Neural progenitor cell (in vitro differentiated cells): Measurements from ENCODE around the gene PLA2G2C. TPM values are rescaled to one million over a fixed set of nuclear protein-coding genes. Genes with fewer than 3 reads are reported as not detected.

ENCODE experiments used
- DNase-seq: peaks from one replicate; pipeline ENCODE4 v3.0.0-alpha.2; 2016; ENCODE audit warnings: low spot score
- H2AFZ ChIP-seq: fragments of 200-600 bp; sonication (generic); replicated peaks from 2 replicates; pipeline ENCODE4 v1.6.1; 2016; ENCODE audit warnings: antibody characterized with exemption
- H3F3A ChIP-seq: fragments of 200-600 bp; sonication (generic); 2 replicates; pipeline ENCODE4 v1.6.1; 2016; ENCODE audit warnings: antibody characterized with exemption, low read depth
- H3K27ac ChIP-seq: fragments of 200-600 bp; sonication (generic); 2 replicates; pipeline ENCODE4 v1.5.1; 2016; ENCODE audit warnings: mild to moderate bottlenecking
- H3K27me3 ChIP-seq: fragments of 200-600 bp; sonication (generic); 2 replicates; pipeline ENCODE4 v1.6.1; 2016; ENCODE audit warnings: mild to moderate bottlenecking, moderate library complexity
- H3K36me3 ChIP-seq: fragments of 200-600 bp; sonication (generic); 2 replicates; pipeline ENCODE4 v1.5.1; 2016
- H3K4me1 ChIP-seq: fragments of 200-600 bp; sonication (generic); 2 replicates; pipeline ENCODE4 v1.6.1; 2016; ENCODE audit warnings: mixed run types
- H3K4me2 ChIP-seq: fragments of 200-600 bp; sonication (generic); 2 replicates; pipeline ENCODE4 v1.6.1; 2016
- H3K4me3 ChIP-seq: fragments of 200-600 bp; sonication (generic); 2 replicates; pipeline ENCODE4 v1.5.1; 2016
- H3K79me2 ChIP-seq: fragments of 200-600 bp; sonication (generic); 2 replicates; pipeline ENCODE4 v1.6.1; 2016; ENCODE audit warnings: low read depth
- H3K9ac ChIP-seq: fragments of 200-600 bp; sonication (generic); 2 replicates; pipeline ENCODE4 v1.6.1; 2016
- H3K9me3 ChIP-seq: fragments of 200-600 bp; sonication (generic); 2 replicates; pipeline ENCODE4 v1.5.1; 2016; ENCODE audit warnings: low read depth
- H4K20me1 ChIP-seq: fragments of 200-600 bp; sonication (generic); 2 replicates; pipeline ENCODE4 v1.6.1; 2016; ENCODE audit warnings: low read depth
- H3K27ac Mint-ChIP-seq: 3 replicates; pipeline ENCODE4 v1.8.0; 2021; ENCODE audit warnings: mixed read lengths
- H3K27me3 Mint-ChIP-seq: 2 replicates; pipeline ENCODE4 v1.8.0; 2022; ENCODE audit warnings: low read depth, mild to moderate bottlenecking, inconsistent platforms, moderate library complexity, mixed read lengths; ENCODE audit not compliant: insufficient read depth
- H3K36me3 Mint-ChIP-seq: 3 replicates; pipeline ENCODE4 v1.8.0; 2021; ENCODE audit warnings: mixed read lengths
- H3K4me1 Mint-ChIP-seq: 3 replicates; pipeline ENCODE4 v1.8.0; 2021; ENCODE audit warnings: mixed read lengths
- H3K4me3 Mint-ChIP-seq: 3 replicates; pipeline ENCODE4 v1.8.0; 2021; ENCODE audit warnings: mild to moderate bottlenecking, moderate library complexity, mixed read lengths
- H3K9me3 Mint-ChIP-seq: 3 replicates; pipeline ENCODE4 v1.8.0; 2020; ENCODE audit warnings: mixed read lengths
- EZH2 ChIP-seq: fragments of 200-600 bp; sonication (generic); IDR thresholded peaks from 2 replicates; pipeline ENCODE4 v1.6.1; 2017; ENCODE audit warnings: antibody characterized with exemption, mild to moderate bottlenecking, moderate library complexity
- EZH2phosphoT487 ChIP-seq: fragments of 200-600 bp; sonication (generic); IDR thresholded peaks from 2 replicates; pipeline ENCODE4 v1.6.1; 2017; ENCODE audit warnings: antibody characterized with exemption
- total RNA-seq: library from RNA; depleted of rRNA; stranded (reverse); fragments of >200 nt; gene quantifications from 2 replicates; pipeline ENCODE4 v1.2.3, GENCODE V29; 2015; ENCODE audit warnings: low replicate concordance
- TF ChIP-seq, protein P1 (sequence below): fragments of 200-600 bp; sonication (generic); IDR thresholded peaks from 2 replicates; pipeline ENCODE4 v1.5.1; 2017; ENCODE audit warnings: antibody characterized with exemption, mild to moderate bottlenecking

The PLA2G2C gene
- total RNA-seq, 1 donor from 2014 or later = not detected

DNA sequence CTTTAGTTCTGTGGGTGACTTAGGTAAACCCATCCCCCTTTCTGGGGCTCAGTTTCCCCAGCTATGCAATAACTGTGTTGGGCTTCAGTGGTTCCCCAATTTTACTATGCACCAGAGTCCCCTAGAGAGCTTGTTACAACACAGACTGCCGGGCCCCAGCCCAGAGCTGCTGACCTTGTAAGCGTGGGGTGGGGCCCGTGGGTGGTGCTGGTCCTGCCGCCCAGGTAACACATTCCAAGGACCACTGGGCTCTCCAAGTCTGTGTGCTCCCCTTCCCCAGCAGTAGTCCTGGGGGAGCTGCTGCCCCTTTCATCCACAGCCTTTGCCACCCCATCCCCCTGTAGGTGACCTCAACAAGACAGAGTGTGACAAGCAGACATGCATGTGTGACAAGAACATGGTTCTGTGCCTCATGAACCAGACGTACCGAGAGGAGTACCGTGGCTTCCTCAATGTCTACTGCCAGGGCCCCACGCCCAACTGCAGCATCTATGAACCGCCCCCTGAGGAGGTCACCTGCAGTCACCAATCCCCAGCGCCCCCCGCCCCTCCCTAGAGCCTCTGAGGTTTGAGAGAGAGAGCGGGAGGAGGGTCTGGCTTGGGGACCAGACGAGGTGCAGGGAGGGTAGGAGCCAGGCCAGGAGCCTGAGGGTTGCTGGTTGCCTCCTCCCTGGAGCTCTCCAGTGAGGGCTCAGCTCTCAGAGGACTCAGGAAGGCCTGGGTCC, 38.3 kb downstream of the PLA2G2C start:
- Mint-ChIP-seq H3K36me3 (no peaks in the 10 kb centered on the region), H3K9me3 (no peaks in the 10 kb centered on the region), H3K27me3 (peaks cover 5% of the 10 kb centered on the region), H3K27ac (no peak overlapping the region), H3K4me3 (no peak overlapping the region), H3K4me1 (peaks cover 9% of the 10 kb centered on the region)
- Histone ChIP-seq H3K27me3 (no peaks in the 10 kb centered on the region), H3K36me3 (no peaks in the 10 kb centered on the region), H3K79me2 (no peaks in the 10 kb centered on the region), H3K4me3 (no peak overlapping the region), H3K4me1 (peaks cover 7% of the 10 kb centered on the region), H3K9ac (no peak overlapping the region), H3K27ac (no peak overlapping the region), H4K20me1 (no peaks in the 10 kb centered on the region), H3F3A (no peaks in the 10 kb centered on the region), H2AFZ (no peak overlapping the region), H3K4me2 (no peak overlapping the region), H3K9me3 (no peaks in the 10 kb centered on the region)
- no peak for DNase-seq
- TF ChIP-seq, protein P1, sequence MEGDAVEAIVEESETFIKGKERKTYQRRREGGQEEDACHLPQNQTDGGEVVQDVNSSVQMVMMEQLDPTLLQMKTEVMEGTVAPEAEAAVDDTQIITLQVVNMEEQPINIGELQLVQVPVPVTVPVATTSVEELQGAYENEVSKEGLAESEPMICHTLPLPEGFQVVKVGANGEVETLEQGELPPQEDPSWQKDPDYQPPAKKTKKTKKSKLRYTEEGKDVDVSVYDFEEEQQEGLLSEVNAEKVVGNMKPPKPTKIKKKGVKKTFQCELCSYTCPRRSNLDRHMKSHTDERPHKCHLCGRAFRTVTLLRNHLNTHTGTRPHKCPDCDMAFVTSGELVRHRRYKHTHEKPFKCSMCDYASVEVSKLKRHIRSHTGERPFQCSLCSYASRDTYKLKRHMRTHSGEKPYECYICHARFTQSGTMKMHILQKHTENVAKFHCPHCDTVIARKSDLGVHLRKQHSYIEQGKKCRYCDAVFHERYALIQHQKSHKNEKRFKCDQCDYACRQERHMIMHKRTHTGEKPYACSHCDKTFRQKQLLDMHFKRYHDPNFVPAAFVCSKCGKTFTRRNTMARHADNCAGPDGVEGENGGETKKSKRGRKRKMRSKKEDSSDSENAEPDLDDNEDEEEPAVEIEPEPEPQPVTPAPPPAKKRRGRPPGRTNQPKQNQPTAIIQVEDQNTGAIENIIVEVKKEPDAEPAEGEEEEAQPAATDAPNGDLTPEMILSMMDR = no peak
- TF ChIP-seq EZH2 (no peak), EZH2phosphoT487 (no peak)

DNA sequence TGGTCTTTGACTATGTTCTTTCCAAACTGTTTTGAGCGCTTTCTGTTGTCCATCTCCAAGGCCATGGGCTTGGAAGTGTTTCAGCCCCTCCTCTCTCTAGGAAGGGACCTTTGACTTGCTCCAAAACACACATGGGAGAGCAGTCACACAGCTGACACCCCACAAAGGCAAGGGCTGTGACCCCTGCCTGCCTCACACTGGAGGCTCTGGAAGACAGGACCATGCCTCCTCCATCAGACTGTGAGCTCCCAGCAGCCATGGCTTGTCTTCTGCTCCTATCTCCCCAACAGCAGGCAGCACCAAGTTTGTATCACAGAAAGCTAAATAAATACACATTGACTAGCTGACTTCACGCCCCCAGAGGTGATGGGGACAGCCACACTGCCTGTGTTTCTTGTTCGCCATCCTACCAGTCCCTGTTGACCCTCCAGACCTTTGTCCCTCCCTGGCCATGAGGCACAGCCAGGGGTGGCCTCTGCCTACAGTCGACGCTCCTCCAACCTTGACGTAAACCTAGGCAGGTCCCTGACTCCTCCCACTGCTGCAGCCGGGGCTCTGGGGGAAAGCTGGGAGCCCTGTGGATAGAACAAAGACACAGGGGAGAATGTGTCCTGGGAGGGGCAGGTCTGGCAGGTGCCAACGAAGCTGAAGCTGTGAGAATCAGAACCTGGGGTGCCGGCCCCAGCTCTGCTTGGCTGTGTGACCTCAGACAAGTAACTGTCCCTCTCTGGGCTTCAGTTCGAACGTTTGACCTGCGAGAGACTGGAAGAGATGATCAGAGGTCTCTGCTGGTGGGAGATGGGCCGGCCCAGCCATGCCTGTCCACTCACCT, 42.4 kb downstream of the PLA2G2C start:
- H4K20me1 ChIP-seq = no peaks in the 10 kb centered on the region
- no peaks in the 10 kb centered on the region for H3K9me3 ChIP-seq
- H3K4me1 ChIP-seq = peaks cover 7% of the 10 kb centered on the region
- no peaks in the 10 kb centered on the region for H3K27me3 ChIP-seq
- Mint-ChIP-seq H3K27ac (no peak overlapping the region), H3K9me3 (no peaks in the 10 kb centered on the region), H3K4me3 (no peak overlapping the region), H3K4me1 (peaks cover 2% of the 10 kb centered on the region), H3K36me3 (no peaks in the 10 kb centered on the region), H3K27me3 (peaks cover 5% of the 10 kb centered on the region)
- TF ChIP-seq EZH2 = no peak
- no peak for TF ChIP-seq EZH2phosphoT487
- TF ChIP-seq, protein P1 = no peak
- H3F3A ChIP-seq = no peaks in the 10 kb centered on the region
- no peak for DNase-seq
- no peaks in the 10 kb centered on the region for H3K36me3 ChIP-seq
- no peak overlapping the region for H3K9ac ChIP-seq
- H3K4me3 ChIP-seq = no peak overlapping the region
- no peak overlapping the region for H2AFZ ChIP-seq
- H3K79me2 ChIP-seq = no peaks in the 10 kb centered on the region
- no peak overlapping the region for H3K27ac ChIP-seq
- H3K4me2 ChIP-seq = no peak overlapping the region

DNA sequence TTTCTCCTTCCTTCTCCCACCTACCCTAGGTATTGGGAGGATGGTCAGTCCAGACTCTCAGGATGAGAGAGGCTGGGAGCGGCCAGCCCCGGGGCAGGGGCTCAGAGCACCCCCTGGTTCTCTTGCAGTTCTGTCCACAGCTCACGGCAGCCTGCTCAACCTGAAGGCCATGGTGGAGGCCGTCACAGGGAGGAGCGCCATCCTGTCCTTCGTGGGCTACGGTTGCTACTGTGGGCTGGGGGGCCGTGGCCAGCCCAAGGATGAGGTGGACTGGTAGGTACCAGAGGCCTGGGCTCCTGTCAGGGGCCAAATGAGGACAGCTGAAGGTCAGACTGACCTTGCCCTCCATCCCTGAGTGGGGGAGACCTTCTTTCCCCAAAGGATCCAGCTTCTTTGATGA, 43.0 kb downstream of the PLA2G2C start:
- H3K27ac Mint-ChIP-seq = no peak overlapping the region
- Histone ChIP-seq H3K27me3 (no peaks in the 10 kb centered on the region), H3K4me3 (no peak overlapping the region), H3K9me3 (no peaks in the 10 kb centered on the region), H3K4me2 (no peak overlapping the region), H3F3A (no peaks in the 10 kb centered on the region), H3K36me3 (no peaks in the 10 kb centered on the region), H3K79me2 (no peaks in the 10 kb centered on the region), H3K4me1 (peaks cover 7% of the 10 kb centered on the region), H3K27ac (no peak overlapping the region), H2AFZ (no peak overlapping the region), H3K9ac (no peak overlapping the region), H4K20me1 (no peaks in the 10 kb centered on the region)
- no peak for DNase-seq
- H3K27me3 Mint-ChIP-seq = peaks cover 7% of the 10 kb centered on the region
- H3K36me3 Mint-ChIP-seq = no peaks in the 10 kb centered on the region
- TF ChIP-seq, protein P1 = no peak
- TF ChIP-seq EZH2 = no peak
- no peak for TF ChIP-seq EZH2phosphoT487
- peaks cover 2% of the 10 kb centered on the region for H3K4me1 Mint-ChIP-seq
- H3K4me3 Mint-ChIP-seq = no peak overlapping the region
- no peaks in the 10 kb centered on the region for H3K9me3 Mint-ChIP-seq
